ENCODE measurements around the gene SPATA13.

GRCh38 chr13:24160458-24161009 lies at the start of gene SPATA13:
- TF ChIP-seq GATA3 (IDR thresholded peaks at IDR 0.05; ENCODE audit: low read depth, low read length) = no peak
- TF ChIP-seq GATA2 (IDR thresholded peaks at IDR 0.05; ENCODE audit: low read depth, low read length) = no peak

Measured in SH-SY5Y (cell line).